Loucy (cell line): ENCODE measurements around the gene CXXC5.

Source experiments
- H2AFZ ChIP-seq: fragments of 200-600 bp; sonication (generic); 2 replicates; pipeline ENCODE4 v1.6.0; 2016; ENCODE audit warnings: antibody characterized with exemption, mild to moderate bottlenecking, low read length, moderate library complexity
- H3F3A ChIP-seq: fragments of 200-600 bp; 2 replicates; pipeline ENCODE4 v1.6.0; 2016; ENCODE audit warnings: antibody characterized with exemption, low read depth, mild to moderate bottlenecking
- H3K27me3 ChIP-seq: fragments of 200-600 bp; sonication (generic); 2 replicates; pipeline ENCODE4 v1.6.1; 2014; ENCODE audit warnings: low read length, mild to moderate bottlenecking; ENCODE audit not compliant: insufficient read depth, poor library complexity, severe bottlenecking
- H3K36me3 ChIP-seq: fragments of 200-600 bp; sonication (generic); 2 replicates; pipeline ENCODE4 v1.6.1; 2016; ENCODE audit warnings: low read length; ENCODE audit not compliant: insufficient read depth
- H3K4me1 ChIP-seq: fragments of 200-600 bp; sonication (generic); 2 replicates; pipeline ENCODE4 v1.5.1; 2014; ENCODE audit warnings: low read length, mild to moderate bottlenecking; ENCODE audit not compliant: insufficient read depth, poor library complexity, severe bottlenecking
- H3K4me2 ChIP-seq: fragments of 200-600 bp; sonication (generic); 2 replicates; pipeline ENCODE4 v1.6.0; 2014; ENCODE audit warnings: antibody characterized with exemption, low read length, low read depth, mild to moderate bottlenecking; ENCODE audit not compliant: poor library complexity, severe bottlenecking
- H3K4me3 ChIP-seq: fragments of 200-600 bp; sonication (generic); 2 replicates; pipeline ENCODE4 v1.5.1; 2014; ENCODE audit warnings: low read length, mild to moderate bottlenecking, mixed read lengths; ENCODE audit not compliant: poor library complexity, severe bottlenecking
- H3K79me2 ChIP-seq: fragments of 200-600 bp; sonication (generic); 2 replicates; pipeline ENCODE4 v1.6.1; 2014; ENCODE audit warnings: low read length; ENCODE audit not compliant: insufficient read depth
- H3K9ac ChIP-seq: fragments of 200-600 bp; sonication (generic); 2 replicates; pipeline ENCODE4 v1.6.0; 2014; ENCODE audit warnings: mild to moderate bottlenecking, low read depth, low read length, moderate library complexity; ENCODE audit not compliant: poor library complexity, severe bottlenecking
- H3K9me2 ChIP-seq: fragments of 200-600 bp; sonication (generic); replicated peaks from 2 replicates; pipeline ENCODE4 v1.6.1; 2016; ENCODE audit warnings: low read depth, low read length, mixed read lengths
- H3K9me3 ChIP-seq: fragments of 200-600 bp; sonication (generic); 2 replicates; pipeline ENCODE4 v1.6.1; 2014; ENCODE audit warnings: mild to moderate bottlenecking, antibody characterized with exemption, low read length, low read depth; ENCODE audit not compliant: insufficient read depth
- H4K20me1 ChIP-seq: fragments of 200-600 bp; sonication (generic); 2 replicates; pipeline ENCODE4 v1.6.0; 2014; ENCODE audit warnings: antibody characterized with exemption, low read length, mild to moderate bottlenecking; ENCODE audit not compliant: insufficient read depth, poor library complexity, severe bottlenecking
- CTCF ChIP-seq: fragments of 200-600 bp; sonication (generic); conservative IDR thresholded peaks from 2 replicates; pipeline ENCODE4 v1.5.1; 2014; ENCODE audit warnings: mild to moderate bottlenecking, antibody characterized with exemption, low read length
- EZH2phosphoT487 ChIP-seq: fragments of 200-600 bp; IDR thresholded peaks from 2 replicates; pipeline ENCODE4 v1.6.1; 2018; ENCODE audit warnings: antibody characterized with exemption, mild to moderate bottlenecking, moderate library complexity, borderline replicate concordance

The CXXC5 gene

GRCh38 chr5:139675213-139675612 lies 27.1 kb downstream of the CXXC5 start:
- Histone ChIP-seq H3K9ac (peak overlapping the region; percentile 20), H3K79me2 (peaks cover 94% of the 10 kb centered on the region), H3K4me1 (peaks cover 53% of the 10 kb centered on the region)

GRCh38 chr5:139675825-139676224 lies 27.7 kb downstream of the CXXC5 start:
- H3K79me2 ChIP-seq: peaks cover 98% of the 10 kb centered on the region
- no peaks in the 10 kb centered on the region for H3K27me3 ChIP-seq
- no peaks in the 10 kb centered on the region for H3K9me3 ChIP-seq
- peak overlapping the region; percentile 4 for H3K4me2 ChIP-seq
- H2AFZ ChIP-seq: no peak overlapping the region
- H3K9me2 ChIP-seq: no peaks in the 10 kb centered on the region
- H3K9ac ChIP-seq: peak overlapping the region; percentile 20
- H4K20me1 ChIP-seq: peaks cover 89% of the 10 kb centered on the region
- H3F3A ChIP-seq: peaks cover 6% of the 10 kb centered on the region
- H3K36me3 ChIP-seq: peaks cover 35% of the 10 kb centered on the region; the same call in 1 of the 2 replicates
- TF ChIP-seq EZH2phosphoT487: no peak
- TF ChIP-seq CTCF: no peak
- no peak overlapping the region for H3K4me3 ChIP-seq
- peaks cover 49% of the 10 kb centered on the region for H3K4me1 ChIP-seq

More at GRCh38 chr5:139675213-139675612, 27.1 kb downstream of the CXXC5 start:
- H3K27me3 ChIP-seq: no peaks in the 10 kb centered on the region
- no peak overlapping the region for H3K4me3 ChIP-seq
- H3K9me3 ChIP-seq: no peaks in the 10 kb centered on the region
- peaks cover 83% of the 10 kb centered on the region for H4K20me1 ChIP-seq
- peaks cover 29% of the 10 kb centered on the region; the same call in 1 of the 2 replicates for H3K36me3 ChIP-seq
- H3K9me2 ChIP-seq: no peaks in the 10 kb centered on the region
- H3F3A ChIP-seq: peaks cover 10% of the 10 kb centered on the region
- H2AFZ ChIP-seq: no peak overlapping the region
- no peak for TF ChIP-seq EZH2phosphoT487
- TF ChIP-seq CTCF: no peak
- peak overlapping the region; percentile 4 for H3K4me2 ChIP-seq

- Histone ChIP-seq H3K4me2 (no peak overlapping the region), H3K9ac (no peak overlapping the region), H3K9me2 (no peaks in the 10 kb centered on the region), H3K27me3 (no peaks in the 10 kb centered on the region), H2AFZ (no peak overlapping the region), H3K4me3 (no peak overlapping the region), H3K79me2 (peaks cover 98% of the 10 kb centered on the region), H3K9me3 (no peaks in the 10 kb centered on the region), H3K36me3 (peaks cover 41% of the 10 kb centered on the region; the same call in 1 of the 2 replicates), H3F3A (0 out of 2 replicates have a peak, but pooled peaks cover 2% of the 10 kb centered on the region), H4K20me1 (peaks cover 94% of the 10 kb centered on the region), H3K4me1 (peaks cover 43% of the 10 kb centered on the region)
- no peak for TF ChIP-seq EZH2phosphoT487
- TF ChIP-seq CTCF: no peak
Observed at GRCh38 chr5:139676406-139676805, 28.3 kb downstream of the CXXC5 start.
